GM18907 (cell line): ENCODE data around the gene ZNF695.

Experiments
- ATAC-seq: cut with Tn5 transposase; IDR thresholded peaks from one replicate; pipeline ENCODE4 v1.9.1; 2021; ENCODE audit warnings: mild to moderate bottlenecking, moderate library complexity; ENCODE audit not compliant: unreplicated experiment

The ZNF695 gene

GRCh38 chr1:246959944-246960693 is 47.7 kb downstream of the ZNF695 start:
- ATAC-seq, result no peak

- ATAC-seq, result no peak
Observed at GRCh38 chr1:246954126-246954525, 53.7 kb downstream of the ZNF695 start.

- ATAC-seq, result no peak
Observed at GRCh38 chr1:246951413-246951812, 56.4 kb downstream of the ZNF695 start.

GRCh38 chr1:246949956-246950355 is 57.9 kb downstream of the ZNF695 start:
- no peak for ATAC-seq

- no peak for ATAC-seq
Observed at GRCh38 chr1:246947255-246947654, 60.6 kb downstream of the ZNF695 start.

DNA sequence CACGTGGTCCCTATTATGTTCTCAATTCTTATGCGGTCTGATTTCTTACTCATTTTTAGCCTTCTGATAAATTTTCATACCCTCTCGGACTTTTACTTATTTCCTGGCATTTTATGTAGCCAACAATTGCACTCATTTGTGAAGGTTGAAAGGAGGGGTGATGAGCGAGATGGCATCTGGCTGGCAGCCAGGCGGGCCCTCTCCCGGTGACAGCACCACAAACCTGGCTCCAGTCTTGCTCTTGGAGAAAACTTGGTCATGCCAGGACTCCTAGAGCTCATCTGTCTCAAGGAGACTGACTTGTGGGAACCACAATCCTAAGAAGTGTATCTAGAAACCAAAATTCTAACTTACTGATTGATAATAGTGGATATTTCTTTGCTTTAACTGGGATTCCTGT is 61.5 kb downstream of the ZNF695 start:
- ATAC-seq, result no peak
